ENCODE data around the gene SUGCT.

DNA sequence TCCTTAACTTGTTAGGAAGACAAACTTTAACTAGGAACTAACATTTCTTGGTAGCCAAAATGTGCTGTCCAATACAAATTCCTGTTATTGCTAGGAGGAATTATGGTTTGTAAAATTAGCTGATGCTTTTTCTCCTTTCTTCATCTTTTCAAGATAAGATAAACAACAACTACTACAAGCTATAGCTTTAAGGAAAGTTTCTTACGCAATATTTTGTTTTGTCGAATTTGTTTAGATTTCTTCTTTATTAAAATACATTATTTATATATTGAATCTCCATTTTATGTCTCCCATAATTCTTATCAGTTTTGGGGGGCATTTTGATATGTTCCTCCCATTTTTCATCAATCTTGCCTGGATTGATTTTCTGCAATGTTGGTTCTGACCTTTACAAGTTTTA, 277.5 kb downstream of the SUGCT start:
- TF ChIP-seq, protein P1, sequence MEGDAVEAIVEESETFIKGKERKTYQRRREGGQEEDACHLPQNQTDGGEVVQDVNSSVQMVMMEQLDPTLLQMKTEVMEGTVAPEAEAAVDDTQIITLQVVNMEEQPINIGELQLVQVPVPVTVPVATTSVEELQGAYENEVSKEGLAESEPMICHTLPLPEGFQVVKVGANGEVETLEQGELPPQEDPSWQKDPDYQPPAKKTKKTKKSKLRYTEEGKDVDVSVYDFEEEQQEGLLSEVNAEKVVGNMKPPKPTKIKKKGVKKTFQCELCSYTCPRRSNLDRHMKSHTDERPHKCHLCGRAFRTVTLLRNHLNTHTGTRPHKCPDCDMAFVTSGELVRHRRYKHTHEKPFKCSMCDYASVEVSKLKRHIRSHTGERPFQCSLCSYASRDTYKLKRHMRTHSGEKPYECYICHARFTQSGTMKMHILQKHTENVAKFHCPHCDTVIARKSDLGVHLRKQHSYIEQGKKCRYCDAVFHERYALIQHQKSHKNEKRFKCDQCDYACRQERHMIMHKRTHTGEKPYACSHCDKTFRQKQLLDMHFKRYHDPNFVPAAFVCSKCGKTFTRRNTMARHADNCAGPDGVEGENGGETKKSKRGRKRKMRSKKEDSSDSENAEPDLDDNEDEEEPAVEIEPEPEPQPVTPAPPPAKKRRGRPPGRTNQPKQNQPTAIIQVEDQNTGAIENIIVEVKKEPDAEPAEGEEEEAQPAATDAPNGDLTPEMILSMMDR (IDR thresholded peaks at IDR 0.05): no peak
- TF ChIP-seq POLR2AphosphoS5 (IDR thresholded peaks at IDR 0.05): no peak
